GM19463 (cell line): Measurements from ENCODE around the gene TOR3A.
A peak's percentile ranks its signal among the peaks of the same experiment; 100 is the strongest.
"Not testable (repeated sequence)": the region's sequence is repeated elsewhere in the genome, so short reads cannot be mapped to it uniquely, and the experiment has no call there.

ENCODE experiments used
- ATAC-seq: cut with Tn5 transposase; IDR thresholded peaks from one replicate; pipeline ENCODE4 v1.9.1; 2021; ENCODE audit warnings: mild to moderate bottlenecking, moderate library complexity; ENCODE audit not compliant: unreplicated experiment

The TOR3A gene

GRCh38 chr1:179081687-179082332 lies at the start of gene TOR3A:
TSS of gene TOR3A (plus strand) at chr1:179082070. CDS start at chr1:179082129, 59 bp downstream.
- ATAC-seq = peak; percentile 88

- peak; percentile 79 for ATAC-seq
These were observed 47.1 kb upstream of the TOR3A start for GRCh38 chr1:179034720-179035119.

- ATAC-seq = peak; percentile 41
These were observed 44.9 kb upstream of the TOR3A start for GRCh38 chr1:179036844-179037465.

- ATAC-seq = no peak
These were observed 43.2 kb upstream of the TOR3A start for GRCh38 chr1:179038528-179039281.

GRCh38 chr1:179039502-179040174 lies 42.2 kb upstream of the TOR3A start:
- ATAC-seq = not testable (repeated sequence)

- not testable (repeated sequence) for ATAC-seq
These were observed 41.7 kb upstream of the TOR3A start for GRCh38 chr1:179040175-179040551.

GRCh38 chr1:179042087-179042486 lies 39.8 kb upstream of the TOR3A start:
- no peak for ATAC-seq

GRCh38 chr1:179042700-179043099 lies 39.2 kb upstream of the TOR3A start:
- no peak for ATAC-seq

GRCh38 chr1:179043266-179043665 lies 38.6 kb upstream of the TOR3A start:
- ATAC-seq = no peak

- no peak for ATAC-seq
These were observed 38.0 kb upstream of the TOR3A start for GRCh38 chr1:179043907-179044306.

- ATAC-seq = no peak
These were observed 34.8 kb upstream of the TOR3A start for GRCh38 chr1:179046808-179047635.

GRCh38 chr1:179047636-179047997 lies 34.3 kb upstream of the TOR3A start:
- ATAC-seq = no peak

- no peak for ATAC-seq
These were observed 33.3 kb upstream of the TOR3A start for GRCh38 chr1:179048339-179049124.

GRCh38 chr1:179052776-179053175 lies 29.1 kb upstream of the TOR3A start:
- no peak for ATAC-seq

GRCh38 chr1:179053486-179053885 lies 28.4 kb upstream of the TOR3A start:
- ATAC-seq = no peak

GRCh38 chr1:179055937-179056336 lies 25.9 kb upstream of the TOR3A start:
- ATAC-seq = no peak

- no peak for ATAC-seq
These were observed 23.1 kb upstream of the TOR3A start for GRCh38 chr1:179058487-179059483.
